ENCODE measurements around the gene NDRG3.
A peak's percentile ranks its signal among the peaks of the same experiment; 100 is the strongest.

NDRG3 gene

DNA sequence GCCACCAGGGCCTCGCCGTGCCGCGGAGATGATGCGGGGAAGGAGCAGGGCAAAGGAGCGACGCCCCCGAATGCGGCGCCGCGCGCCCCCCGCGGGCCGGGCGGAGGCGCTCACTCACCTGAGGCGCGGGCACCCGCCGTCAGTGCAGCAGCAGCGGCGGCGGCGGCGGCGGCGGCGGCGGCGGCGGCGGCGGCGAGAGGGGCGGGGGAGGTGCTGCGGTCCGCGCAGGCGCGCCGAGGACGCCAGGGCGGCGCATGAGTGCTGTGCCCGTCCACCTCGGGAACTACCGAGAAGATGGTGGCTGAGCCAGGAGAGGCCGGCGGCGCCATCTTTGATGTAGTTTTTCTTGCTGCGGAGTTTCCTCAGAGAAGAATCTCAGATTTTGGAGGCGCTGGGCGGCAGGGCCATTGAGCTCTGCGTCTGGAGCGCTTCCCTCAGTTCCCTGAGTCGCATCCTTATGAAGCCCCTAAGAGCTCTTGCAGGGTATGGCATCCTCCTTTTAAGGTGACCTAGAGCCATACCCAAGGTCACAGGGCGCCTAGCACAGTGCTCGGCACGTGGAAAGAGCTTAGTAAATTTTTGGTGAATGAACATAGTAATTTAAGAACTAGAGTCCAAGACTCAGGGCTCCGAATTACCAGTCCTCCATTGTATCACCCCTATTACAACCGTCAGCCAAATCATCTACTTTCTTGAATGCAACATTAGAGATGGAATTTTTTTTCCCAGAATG, at the start of gene NDRG3:
NDRG3 (minus strand) TSS at position 164 of the 733 bp plus-strand sequence. CDS start 24,355 bp downstream, outside the sequence.
- peak; percentile 88 for DNase-seq

DNA sequence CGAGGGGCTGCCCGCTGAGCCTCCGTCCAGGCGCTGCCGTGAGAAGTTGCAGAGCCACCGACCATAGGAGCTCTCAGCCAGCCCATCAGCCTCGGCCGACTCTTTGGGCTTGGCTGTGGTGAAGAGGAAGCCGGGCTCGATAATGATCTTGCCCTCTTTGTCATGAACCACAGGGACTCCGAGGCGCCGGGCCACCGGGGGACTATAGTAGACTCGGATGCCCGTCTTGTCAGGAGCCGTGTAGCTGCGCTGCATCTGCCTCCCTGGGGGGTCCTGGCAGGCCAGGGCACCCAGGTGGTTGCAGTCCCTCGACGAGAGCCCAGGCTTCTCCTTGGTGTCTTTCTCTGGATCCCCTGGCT, 48.2 kb upstream of the NDRG3 start:
- DNase-seq: no peak

DNA sequence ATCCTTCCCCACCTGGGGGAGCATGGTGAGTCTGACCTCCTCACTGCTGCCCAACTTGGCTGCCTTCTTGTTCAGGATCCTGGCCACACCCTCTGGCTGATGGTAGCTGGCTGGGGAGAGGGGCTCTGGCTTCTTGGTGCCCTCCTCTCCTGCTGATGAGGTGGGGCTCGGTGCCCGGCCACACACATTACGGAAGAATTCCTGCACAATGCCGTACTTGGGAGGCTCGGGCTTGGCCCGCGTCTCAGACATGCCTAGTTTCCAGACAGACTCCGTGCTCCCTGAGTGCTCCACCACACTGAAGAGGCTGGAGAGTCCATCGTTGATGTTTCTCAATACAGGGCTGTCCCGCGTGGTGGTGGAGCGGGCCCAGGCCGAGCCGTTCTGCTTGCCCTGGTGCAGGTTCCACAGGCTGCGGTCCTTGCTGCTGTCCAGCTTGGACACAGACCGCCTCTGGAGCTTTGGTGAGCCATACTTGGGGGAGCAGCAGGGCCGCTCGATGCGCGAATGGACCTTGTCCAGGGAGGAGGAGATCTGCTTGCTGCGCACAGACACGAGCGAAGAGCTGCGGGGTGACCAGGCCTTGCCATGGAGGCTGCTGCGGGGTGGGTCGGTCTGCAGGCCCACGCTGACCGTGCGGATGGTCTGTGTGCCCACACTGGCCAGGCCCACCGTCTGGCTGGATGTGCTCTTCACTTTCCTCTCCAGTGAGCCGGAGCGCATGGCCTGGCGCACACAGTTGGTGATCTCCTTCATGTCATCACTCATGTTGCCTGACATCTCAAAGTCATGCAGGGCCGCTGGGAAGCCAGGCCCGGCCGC, 47.6 kb upstream of the NDRG3 start:
- no peak for DNase-seq

DNA sequence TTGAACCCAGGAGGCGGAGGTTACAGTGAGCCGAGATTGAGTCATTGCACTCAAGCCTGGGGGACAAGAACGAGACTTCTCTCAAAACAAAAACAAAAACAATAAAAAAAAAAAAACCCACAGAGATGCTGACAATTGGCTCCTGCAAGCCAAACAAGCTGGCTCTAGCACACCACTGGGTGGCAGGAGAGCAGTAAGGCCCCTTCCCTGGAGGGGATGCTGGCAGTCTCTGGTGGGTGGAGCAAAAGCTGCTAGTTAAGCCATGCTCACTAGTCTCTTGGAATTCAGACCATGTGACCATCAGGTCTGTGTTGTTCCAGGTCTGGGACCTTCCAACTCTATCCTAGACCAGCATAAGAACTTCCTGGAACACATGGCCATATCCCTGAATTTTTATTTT, 46.5 kb upstream of the NDRG3 start:
- DNase-seq: peak; percentile 53

DNA sequence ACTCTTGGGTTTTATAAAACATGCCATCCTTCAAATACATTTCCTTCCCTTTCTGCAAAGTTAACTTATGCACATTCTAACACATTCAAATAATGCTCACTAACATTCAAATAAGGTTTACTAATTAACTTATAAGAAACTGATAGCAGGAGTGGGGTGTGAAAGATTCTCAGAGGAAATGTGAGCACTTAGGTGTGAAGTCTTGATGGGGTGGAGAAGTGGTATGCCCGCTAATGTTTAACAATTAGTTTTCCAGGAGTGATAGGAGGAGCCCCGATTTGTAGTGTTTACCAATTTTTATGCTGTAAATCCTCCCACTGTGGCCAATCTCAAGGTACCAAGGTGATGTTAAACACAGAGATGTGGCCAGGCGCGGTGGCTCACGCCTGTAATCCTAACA, 46.0 kb upstream of the NDRG3 start:
- DNase-seq: no peak

DNA sequence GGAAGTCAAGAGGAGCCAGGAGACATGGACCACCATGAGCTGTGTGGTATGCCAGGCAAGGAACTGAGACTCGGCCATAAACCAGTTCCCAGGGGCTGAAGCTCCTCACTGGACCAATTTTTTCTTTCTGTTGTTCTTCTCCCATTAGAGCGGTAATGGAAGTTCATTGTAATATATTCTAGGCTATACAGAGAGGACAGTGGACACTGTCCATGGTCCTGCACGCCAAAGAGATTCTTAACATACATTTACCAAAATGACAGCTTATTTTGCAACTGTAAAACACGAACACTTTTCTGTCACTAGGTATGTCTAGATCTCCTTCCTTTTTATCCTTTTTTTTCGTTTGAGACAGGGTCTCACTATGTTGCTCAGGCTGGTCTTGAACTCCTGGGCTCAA, 40.8 kb upstream of the NDRG3 start:
- no peak for DNase-seq

DNA sequence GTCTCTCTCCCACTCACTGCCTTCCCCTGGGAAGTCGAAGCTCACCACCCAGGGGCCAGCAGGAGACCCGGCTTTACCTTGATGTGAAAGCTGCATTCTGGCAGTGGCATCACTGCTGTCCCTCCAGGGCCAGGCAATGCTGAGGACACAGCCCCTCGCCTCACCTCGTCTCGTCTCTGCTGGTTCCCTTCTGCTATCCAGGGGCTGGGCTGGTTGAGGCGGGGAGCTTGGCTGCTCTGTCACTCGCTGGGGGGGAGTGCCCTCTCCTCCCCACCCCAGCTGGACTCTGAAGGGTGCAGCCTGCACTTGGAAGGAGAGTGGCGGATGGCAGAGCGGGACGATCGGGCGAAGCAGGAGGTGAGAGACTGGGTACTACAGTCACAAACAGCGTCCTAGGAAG, 40.4 kb upstream of the NDRG3 start:
- DNase-seq: no peak

DNA sequence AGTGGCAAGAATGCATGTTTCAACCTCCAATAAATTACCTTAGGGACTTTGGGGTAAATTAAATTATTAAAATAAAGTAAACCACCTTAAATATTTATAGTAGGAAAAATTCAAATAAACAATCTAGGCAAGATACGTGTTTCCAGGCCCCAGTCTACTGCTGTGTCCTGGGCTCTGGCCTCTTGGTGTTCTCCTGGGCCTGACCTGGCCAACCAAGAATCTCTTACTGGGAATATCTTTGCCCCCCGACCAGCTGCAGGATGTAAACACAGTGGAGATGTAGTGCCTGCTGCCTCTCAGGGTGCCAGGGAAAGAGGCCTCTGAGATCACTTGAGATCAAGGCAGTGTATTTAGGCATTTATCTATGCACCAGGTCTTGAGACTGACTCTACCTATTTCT, 39.4 kb upstream of the NDRG3 start:
- no peak for DNase-seq

DNA sequence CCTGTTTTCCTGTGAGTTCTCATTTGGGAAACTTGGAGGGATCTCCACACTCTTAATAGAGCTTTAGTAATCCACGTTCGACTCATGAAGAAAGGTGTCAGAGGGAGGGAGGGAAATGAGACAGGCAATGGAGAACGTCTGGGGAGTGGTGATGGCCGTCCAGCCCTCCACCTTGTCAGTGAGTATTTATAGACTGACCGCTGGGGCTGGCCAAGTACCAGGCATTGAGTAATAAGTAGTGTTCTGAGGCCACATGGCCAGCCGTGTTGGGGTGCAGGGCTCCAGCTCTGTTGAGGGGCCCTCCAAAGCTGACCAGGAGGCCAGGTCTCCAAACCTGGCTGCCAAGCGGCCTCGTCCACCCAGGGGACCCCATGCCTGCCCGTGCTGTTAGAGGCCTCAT, 39.0 kb upstream of the NDRG3 start:
- DNase-seq: no peak

DNA sequence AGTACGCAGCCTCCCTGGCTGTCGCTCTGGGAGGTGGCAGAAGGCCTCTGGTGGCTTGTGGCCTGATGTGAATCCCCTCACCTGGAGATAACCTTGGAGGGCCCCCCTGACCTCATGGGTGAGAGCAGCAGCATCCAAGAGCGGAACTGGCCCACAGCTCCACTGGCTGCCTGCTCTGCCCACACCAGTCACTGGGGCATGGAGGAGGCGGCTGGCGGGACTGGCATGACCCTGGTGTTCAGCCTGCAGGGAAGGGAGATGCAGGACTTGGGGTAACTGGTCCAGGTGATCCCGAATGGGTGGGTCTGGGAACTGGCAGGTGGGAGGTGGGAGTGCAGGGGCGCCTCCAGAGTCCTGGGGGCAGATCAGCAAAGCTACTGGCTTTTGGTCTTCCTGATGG, 38.2 kb upstream of the NDRG3 start:
- DNase-seq: no peak

DNA sequence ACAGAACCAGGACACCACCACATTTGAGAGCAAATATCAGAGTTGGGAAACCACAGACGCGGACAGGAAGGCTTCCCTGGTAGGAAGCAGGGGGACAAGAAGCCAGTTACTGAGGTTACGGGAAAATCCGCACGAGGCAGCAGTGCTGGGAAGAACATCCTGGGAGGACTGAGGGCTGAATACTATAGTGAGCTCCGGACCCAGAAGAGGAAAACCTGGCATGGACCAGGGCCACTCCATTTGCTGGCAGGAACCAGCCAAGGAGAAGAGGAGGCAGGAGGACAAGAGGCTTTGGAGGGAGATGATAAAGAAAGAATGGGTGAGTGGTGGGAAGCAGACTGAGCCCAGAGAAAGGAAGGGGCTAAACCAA, 33.8 kb upstream of the NDRG3 start:
- no peak for DNase-seq

DNA sequence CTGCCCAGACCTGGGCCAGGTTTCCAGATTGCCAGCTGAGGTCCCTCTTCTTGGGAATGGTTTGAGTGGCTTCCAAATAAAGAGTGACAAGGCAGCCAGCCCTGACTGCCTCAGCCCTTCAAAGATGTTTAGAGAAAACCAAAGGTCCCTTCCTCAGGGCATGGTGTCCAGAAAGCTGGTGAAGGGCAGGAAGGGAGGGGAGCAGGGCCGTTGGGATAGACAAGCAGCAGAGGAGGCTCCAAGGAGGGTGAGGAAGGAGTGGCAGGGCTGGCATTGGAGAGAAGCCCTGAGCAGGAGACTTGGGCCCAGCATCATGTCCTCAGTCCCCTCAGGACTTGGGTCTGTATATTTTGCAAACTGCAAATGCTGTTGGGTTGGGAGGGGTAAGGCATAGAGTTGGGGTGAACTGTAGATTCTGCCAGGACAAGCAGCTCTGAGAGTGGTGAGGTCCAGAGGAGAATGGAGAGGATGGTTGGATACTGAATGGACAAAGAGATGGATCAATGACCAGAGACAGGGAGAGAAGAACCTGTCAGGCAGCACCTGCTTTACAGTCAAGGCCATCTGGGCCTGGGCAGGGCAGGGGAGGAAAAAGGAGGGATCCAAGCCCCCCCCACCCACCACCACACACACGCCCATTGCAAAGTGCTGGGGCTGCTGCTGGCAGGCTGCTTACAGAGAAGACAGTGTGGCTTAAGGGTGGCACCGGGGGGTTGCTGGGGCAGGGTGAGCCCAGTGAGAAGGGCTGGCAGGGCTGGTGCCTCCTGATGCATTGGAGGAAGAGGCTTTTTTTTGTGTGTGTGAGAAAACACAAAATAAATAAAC, 33.2 kb upstream of the NDRG3 start:
- no peak for DNase-seq

DNA sequence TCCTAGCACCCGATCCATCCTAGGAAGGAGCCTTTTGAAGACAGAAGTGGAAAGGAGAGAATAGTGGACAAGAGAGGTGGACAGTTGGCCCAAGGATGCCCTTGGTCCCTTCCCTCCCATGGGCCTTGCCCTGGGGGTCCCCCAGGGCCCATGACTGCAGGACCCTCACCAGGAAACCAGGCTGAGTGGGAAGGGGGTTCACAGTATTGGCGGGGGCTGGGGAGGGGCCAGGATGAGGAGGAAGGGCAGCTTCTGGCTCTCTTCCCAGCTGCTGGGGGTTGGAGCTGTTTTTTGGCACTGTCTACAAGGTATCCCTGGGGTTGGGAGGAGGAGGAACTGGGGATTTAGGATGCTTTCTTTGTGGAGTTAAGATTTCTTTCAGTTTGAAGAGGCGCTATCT, 31.7 kb upstream of the NDRG3 start:
- no peak for DNase-seq

DNA sequence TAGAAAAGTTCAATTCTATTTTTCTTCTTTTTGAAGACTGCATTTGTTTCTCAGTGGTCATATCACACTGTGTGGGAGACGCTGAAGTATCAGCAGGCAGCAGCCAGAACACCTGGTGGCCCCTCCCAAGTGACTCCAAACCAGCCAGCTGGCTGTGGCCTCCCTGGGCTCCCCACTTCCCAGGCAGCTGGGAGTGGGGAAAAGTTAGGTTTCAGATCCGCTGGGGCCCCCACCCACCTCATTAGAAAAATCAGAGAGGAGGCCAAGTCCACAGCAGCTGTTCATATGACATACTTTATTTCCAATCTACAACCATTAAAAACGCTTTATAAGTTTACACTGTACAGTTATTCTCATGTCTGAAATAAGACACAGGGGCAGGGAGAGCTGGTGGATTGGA, 31.3 kb upstream of the NDRG3 start:
- DNase-seq: no peak

DNA sequence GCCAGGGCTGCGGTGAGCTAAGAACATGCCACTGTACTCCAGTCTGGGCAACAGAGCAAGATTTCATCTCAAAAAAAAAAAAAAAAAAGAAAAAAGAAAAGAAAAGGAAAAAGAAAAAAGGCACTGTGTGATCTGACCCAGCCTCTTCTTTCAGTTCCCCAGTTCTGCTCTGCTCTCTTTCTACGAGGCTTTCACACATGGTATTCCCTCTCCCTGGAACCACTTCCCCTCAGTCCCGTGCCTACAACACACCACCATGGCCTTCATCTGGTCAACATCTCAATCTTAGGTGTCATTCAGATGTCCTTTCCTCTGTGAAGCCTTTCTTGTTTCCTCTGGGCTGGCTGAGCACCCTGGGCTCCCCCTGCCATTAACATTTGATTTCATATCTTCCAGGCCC, 29.9 kb upstream of the NDRG3 start:
- DNase-seq: no peak

DNA sequence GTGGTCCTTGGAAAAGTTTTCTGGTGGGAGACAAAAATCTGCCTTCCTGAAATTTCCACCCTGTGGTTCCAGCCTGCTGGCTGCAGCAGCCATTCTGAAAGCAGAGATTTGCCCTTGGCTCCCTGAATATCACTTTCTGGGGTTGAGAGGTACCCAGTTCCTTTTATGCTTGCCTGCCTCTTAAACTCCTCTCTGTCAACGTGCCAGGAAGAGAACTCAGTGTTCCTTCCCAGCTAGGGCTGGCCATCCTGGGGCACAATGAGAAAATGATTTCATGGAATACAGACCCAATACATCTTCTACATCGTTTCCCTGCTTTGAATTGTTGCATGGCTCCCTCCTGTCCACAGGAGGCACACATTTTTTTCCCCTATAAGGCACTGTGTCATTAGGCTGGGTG, 29.3 kb upstream of the NDRG3 start:
- DNase-seq: no peak

DNA sequence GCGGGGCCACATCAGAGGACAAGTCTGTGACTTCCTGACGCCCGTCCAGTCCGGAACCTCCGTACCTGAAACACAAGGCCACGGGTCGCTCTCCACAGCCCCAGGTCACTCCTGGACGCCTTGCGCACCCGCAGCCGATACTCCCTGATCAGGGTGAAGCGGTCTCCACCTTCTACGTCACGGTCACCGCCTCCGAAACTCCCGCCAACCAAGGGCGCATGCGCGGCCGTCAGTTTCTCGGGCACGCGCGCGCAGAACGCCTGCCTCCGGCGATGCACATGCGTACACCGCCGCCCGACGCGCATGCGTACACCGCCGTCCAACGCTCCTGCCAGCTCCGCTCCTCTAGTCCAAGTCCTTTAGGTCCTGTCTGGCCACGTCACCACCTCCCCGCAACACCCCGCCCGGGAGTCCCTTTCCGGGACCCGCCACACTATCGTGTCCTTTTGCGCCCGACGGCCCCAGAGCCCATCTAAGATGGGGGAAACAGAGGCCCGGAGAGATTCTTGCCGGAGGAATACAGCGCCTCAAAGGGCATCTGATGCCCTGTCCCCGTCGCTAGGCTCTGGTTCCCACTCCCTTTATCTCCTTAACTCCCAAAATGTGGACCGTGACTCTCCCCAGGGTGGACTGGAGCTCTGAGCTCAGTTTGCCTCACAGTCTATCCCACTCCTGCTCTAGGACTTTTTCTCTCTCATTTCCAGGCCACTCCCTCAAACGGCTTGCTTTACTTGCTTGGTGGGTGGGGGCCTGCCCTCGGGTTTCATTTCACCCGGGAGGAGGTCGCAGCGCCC, 27.9 kb upstream of the NDRG3 start, which contains the start of gene DSN1:
DSN1 (minus strand) TSS at position 167 of the 794 bp plus-strand sequence. CDS start 2,305 bp downstream, outside the sequence.
- DNase-seq: peak; percentile 98

DNA sequence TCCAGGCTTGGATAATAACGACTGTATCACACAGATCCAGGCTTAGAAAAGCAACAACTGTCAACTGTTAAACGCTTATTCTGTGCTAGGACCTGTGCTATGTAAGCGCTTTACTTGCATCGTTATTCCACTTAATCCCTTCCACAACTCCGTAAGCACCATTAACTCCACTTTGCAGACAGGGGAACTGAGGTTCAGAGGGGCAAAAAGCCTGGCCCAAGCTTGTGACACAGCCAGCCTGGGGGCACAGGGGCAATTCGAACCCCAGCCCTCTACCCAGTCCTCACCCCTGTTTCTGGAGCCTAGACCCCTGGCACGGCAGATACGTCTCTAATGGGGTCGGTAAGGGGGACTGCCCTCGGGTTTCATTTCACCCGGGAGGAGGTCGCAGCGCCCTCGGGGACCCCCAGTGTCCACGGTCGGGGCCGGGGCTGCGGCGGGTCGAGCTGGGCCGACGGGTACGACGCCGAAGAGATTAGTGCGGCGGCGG, 27.3 kb upstream of the NDRG3 start:
- no peak for DNase-seq

DNA sequence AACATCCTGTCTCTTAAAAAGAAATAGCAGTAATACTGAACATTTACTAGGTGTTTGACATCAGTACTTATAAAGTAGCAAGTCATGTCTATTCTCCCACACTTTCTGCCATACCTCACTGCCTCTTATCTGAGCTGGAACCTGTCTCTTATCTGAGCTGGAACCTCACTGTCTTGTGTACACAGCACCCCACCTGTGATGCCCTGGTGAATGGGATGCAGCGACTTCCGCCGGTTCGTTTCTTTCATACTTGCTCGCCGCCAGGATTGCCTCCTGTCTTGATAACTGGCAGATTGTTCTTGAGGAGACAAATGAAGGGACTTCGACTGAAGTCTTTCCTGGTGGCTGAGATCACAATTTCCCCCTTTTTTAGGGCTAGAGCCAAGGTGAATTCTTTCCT, 24.8 kb upstream of the NDRG3 start:
- no peak for DNase-seq

DNA sequence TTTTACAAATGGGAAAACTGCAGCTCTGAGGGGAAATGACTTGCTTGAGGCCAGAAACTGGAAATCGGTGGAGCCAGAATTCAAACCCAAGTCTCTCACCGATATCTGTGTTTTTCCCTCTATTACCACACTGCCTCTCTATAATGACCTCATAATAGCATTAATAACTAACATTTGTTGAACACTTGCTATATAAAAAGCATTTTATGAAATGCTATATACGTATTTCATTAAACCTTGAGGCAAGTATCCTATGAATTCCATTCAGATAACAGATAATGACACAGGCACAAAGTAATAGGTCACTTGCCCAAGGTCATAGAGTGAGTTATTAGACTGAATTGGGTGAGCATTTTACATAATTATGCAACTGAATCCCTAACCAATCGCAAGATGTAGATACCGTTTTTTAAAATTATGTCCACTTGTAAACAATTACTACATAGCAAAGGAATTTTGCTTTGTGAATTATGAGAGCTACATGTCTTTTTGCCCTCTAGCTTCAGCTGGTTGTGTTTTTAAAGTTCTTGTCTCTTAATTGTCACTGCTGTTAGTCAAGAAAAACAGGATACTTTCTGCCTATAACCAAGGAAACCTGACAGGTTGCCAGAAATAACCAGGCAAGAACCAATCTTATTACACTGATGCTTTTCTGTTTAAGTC, 23.0 kb upstream of the NDRG3 start:
- no peak for DNase-seq

DNA sequence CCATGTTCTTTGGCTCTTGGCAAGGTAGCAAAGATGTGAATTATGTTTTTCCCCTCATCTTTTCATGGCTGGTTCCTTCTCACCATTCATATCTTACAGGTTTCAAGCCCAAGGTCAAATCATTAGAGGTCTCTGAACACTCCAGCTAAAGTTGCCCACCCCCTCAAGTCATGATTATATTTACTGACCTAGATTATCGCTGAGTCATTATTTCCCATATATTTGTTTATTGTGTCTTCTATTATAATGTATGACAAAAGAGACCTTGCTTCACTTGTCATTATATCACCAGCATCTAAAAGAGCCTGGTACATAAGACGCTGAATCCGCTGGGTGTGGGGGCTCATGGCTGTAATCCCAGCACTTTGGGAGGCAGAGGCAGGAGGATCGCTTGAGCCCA, 15.2 kb upstream of the NDRG3 start:
- DNase-seq: no peak

DNA sequence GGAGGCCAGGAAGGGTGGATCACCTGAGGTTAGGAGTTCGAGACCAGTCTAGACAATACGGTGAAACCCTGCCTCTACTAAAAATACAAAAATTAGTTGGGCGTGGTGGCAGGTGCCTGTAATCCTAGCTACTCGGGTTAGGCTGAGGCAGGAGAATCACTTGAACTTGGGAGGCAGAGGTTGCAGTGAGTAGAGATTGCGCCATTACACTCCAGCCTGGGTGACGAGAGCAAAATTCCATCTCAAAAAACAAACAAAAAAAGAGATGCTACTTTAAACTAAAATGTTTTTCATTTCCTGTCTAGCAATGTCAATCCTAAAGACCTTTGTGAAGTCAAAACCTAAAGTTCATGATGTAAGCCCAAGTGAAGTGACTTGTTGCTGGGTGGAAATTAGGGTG, 14.8 kb upstream of the NDRG3 start:
- no peak for DNase-seq
